Right atrium auricular region (tissue), 2 donors: ENCODE results near the gene C17orf58. TPM values are rescaled to one million over a fixed set of nuclear protein-coding genes. Genes with fewer than 3 reads are reported as not detected.
"Not testable (repeated sequence)": the region's sequence is repeated elsewhere in the genome, so short reads cannot be mapped to it uniquely, and the experiment has no call there.

ENCODE experiments used
- DNase-seq: peaks from one replicate; pipeline ENCODE4 v3.0.0-alpha.2; 2019; ENCODE audit warnings: low spot score
- H3K27ac ChIP-seq, 2 donors: fragments of 200-600 bp; sonication (generic); 1 replicate in 1 of 2; 2 replicates in 1 of 2; pipeline ENCODE4 v1.5.1; 2016 to 2019
- H3K27me3 ChIP-seq, 2 donors: fragments of 200-600 bp; sonication (generic); one replicate each; pipeline versions ENCODE4 v1.5.1 to v1.6.0; 2017 to 2019
- H3K36me3 ChIP-seq: fragments of 200-600 bp; sonication (generic); one replicate; pipeline ENCODE4 v1.5.1; 2016
- H3K4me1 ChIP-seq, 2 donors: fragments of 200-600 bp; sonication (generic); one replicate each; pipeline versions ENCODE4 v1.5.1 to v1.6.0; 2017 to 2019
- H3K4me3 ChIP-seq, 2 donors: fragments of 200-600 bp; sonication (generic); 1 replicate in 1 of 2; 2 replicates in 1 of 2; pipeline ENCODE4 v1.5.1; 2017 to 2019; ENCODE audit warnings: mild to moderate bottlenecking in 1 of 2, moderate library complexity in 1 of 2
- H3K9me3 ChIP-seq, 2 donors: fragments of 200-600 bp; sonication (generic); one replicate each; pipeline ENCODE4 v1.5.1; 2019
- total RNA-seq, 2 donors: library from RNA; depleted of rRNA; stranded (reverse); fragments of >200 nt; gene quantifications; one replicate each; pipeline ENCODE4 v1.1.0, GENCODE V29; 2016
- TF ChIP-seq, protein P1 (sequence below), 2 donors: fragments of 200-600 bp; sonication (generic); IDR thresholded peaks; one replicate each; pipeline ENCODE4 v1.5.1; 2019; ENCODE audit warnings: antibody characterized with exemption in 2 of 2

C17orf58 gene
- total RNA-seq, 2 donors from 2014 or later = 6.9 to 10.1 TPM

DNA sequence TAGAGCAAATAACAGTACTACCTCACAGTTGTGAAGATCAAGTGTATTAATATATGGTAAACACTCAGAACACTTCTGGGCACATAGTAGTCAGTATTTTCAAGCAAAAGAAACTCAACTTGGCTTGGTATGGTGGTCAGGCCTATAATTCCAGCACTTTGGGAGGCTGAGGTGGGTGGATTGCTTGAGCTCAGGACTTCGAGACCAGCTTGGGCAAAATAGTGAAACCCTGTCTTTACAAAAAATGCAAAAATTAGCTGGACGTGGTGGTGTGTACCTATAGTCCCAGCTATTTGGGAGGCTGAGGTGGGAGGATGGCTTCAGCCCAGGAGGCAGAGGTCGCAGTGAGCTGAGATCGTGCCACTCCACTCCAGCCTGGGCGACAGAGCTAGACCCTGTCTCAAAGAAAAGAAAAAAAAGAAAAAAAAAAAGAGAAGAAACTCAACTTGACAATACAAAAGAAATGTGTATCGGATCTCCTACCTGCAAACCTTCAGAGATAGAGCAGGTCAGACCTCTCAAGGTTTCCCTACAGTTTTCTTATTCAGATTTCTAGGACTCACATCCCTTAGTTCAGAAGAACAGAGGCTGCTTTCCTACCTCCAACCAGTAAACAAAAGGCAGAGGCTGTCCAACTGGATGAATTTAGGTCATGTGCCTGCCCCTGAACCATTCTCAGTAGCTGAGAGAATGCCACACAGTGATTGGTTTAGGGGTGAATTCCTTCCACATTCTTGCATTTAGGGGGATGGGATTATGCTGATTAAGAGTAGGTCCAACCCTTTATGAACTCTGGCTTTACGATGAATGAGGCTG, 37.6 kb upstream of the C17orf58 start:
- H3K4me1 ChIP-seq = peaks cover 0 to 19% of the 10 kb centered on the region in 2 donors
- H3K27me3 ChIP-seq = no peaks in the 10 kb centered on the region
- TF ChIP-seq, protein P1, sequence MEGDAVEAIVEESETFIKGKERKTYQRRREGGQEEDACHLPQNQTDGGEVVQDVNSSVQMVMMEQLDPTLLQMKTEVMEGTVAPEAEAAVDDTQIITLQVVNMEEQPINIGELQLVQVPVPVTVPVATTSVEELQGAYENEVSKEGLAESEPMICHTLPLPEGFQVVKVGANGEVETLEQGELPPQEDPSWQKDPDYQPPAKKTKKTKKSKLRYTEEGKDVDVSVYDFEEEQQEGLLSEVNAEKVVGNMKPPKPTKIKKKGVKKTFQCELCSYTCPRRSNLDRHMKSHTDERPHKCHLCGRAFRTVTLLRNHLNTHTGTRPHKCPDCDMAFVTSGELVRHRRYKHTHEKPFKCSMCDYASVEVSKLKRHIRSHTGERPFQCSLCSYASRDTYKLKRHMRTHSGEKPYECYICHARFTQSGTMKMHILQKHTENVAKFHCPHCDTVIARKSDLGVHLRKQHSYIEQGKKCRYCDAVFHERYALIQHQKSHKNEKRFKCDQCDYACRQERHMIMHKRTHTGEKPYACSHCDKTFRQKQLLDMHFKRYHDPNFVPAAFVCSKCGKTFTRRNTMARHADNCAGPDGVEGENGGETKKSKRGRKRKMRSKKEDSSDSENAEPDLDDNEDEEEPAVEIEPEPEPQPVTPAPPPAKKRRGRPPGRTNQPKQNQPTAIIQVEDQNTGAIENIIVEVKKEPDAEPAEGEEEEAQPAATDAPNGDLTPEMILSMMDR (IDR thresholded peaks at IDR 0.05) = no peak
- H3K27ac ChIP-seq = no peak overlapping the region
- no peaks in the 10 kb centered on the region for H3K9me3 ChIP-seq
- peaks cover 16% of the 10 kb centered on the region for H3K36me3 ChIP-seq
- no peak for DNase-seq
- no peak overlapping the region for H3K4me3 ChIP-seq

DNA sequence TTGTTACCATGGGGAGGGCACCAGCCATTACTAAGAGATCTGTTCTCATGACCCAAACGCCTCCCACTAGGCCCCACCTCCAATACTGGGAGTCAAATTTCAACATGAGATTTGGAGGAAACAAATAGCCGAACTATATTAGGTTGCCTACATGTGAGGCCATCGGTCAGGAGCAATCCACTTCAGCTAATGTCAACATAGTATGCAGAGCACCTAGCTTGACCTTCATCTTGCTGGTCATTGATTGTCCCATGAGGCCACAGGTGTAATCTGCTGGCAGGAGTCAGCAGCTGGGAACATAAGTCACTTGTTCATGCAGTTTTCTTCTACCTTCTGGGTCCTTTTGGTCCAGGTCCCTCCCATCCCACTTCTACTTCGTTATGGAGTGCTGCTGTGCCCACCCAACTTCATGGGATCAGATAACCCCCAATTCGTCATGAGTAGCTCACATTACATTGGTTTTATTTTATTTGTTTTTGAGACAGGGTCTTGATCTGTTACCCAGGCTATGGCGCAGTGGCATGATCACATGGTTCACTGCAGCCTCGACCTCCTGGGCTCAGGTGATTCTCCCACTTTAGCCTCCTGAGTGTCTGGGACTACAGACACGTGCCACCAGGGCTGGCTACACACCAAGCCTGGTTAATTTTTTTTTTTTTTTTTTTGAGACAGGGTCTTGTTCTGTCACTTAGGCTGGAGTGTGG, 33.4 kb upstream of the C17orf58 start:
- no peak for DNase-seq
- Histone ChIP-seq H3K27me3 (no peaks in the 10 kb centered on the region), H3K4me1 (peaks cover 0 to 2% of the 10 kb centered on the region in 2 donors), H3K36me3 (no peaks in the 10 kb centered on the region), H3K27ac (no peak overlapping the region), H3K4me3 (no peak overlapping the region), H3K9me3 (no peaks in the 10 kb centered on the region)
- TF ChIP-seq, protein P1 (IDR thresholded peaks at IDR 0.05) = no peak

DNA sequence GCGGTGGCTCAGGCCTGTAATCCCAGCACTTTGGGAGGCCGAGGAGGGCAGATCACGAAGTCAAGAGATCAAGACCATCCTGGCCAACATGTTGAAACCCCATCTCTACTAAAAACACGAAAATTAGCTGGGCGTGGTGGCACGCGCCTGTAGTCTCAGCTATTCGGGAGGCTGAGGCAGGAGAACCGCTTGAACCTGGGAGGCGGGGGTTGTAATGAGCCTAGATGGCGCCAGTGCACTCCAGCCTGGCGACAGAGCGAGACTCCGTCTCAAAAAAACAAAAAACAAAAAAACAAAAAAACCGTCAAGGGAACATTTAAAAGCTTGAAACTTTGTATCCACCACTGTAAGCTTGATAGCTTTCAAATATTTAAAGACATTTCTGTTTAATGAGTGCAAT, 26.3 kb upstream of the C17orf58 start:
- H3K36me3 ChIP-seq, DNase-seq, H3K4me3 ChIP-seq, H3K9me3 ChIP-seq, H3K27me3 ChIP-seq, H3K4me1 ChIP-seq, H3K27ac ChIP-seq: not testable (repeated sequence)

DNA sequence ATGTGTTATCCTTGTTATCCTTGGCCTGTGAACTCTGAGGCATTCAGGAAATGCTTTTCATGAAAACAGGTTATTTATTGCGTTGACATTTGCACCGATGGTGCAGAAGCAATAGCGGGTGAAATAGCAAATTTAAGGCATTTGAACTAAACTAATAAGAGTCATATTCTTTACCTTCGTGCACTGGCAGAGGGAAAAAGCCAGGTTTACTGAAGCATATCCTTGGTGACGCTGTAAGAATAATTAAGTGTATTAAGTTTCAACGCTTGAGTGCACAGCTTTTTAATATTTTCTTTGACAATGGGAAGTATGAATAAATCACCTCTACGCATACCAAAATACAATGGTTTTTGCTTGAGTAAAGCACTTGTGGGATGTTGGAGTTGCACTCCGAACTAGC, 25.7 kb upstream of the C17orf58 start:
- no peaks in the 10 kb centered on the region for H3K27me3 ChIP-seq
- TF ChIP-seq, protein P1 (IDR thresholded peaks at IDR 0.05) = no peak
- DNase-seq = no peak
- H3K36me3 ChIP-seq = no peaks in the 10 kb centered on the region
- H3K4me3 ChIP-seq = no peak overlapping the region
- peaks cover 0 to 5% of the 10 kb centered on the region in 2 donors for H3K4me1 ChIP-seq
- H3K9me3 ChIP-seq = no peaks in the 10 kb centered on the region
- H3K27ac ChIP-seq = no peak overlapping the region

DNA sequence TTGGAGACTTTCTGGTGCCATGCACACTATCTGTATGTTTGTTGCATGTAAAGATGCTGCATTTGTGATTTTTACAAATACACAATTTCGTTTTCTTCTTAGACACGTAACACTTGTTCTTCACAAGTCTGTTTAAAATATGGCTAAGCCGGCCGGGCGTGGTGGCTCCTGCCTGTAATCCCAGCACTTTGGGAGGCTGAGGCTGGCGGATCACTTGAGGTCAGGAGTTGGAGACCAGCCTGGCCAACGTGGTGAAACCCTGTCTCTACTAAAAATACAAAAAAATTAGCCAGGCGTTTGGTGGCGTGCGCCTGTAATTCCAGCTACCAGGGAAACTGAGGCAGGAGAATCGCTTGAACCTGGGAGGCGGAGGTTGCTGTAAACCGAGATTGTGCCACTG, 24.5 kb upstream of the C17orf58 start:
- not testable (repeated sequence) for DNase-seq, H3K9me3 ChIP-seq, H3K4me1 ChIP-seq, H3K36me3 ChIP-seq, H3K27me3 ChIP-seq
- Histone ChIP-seq H3K27ac (peak overlapping the region; percentile 85 to 87), H3K4me3 (peak overlapping the region; percentile 47 to 58)

DNA sequence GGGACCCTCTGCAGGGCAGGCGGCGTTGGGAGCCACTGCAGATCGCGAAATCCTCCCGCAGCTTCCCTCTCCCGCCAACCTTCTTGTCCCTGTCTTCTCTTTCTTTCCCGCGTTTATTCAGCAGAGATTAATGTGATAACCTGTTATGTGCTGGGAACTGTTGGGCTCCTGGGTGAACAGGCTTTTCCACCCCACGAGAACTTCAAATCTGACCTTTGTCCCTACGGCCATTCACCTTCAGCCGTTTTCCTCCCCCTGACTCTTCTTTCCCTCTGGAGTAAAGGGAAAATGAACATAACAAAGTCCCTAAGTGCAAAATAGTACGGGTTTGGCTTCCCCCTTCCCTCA, 24.1 kb upstream of the C17orf58 start:
- peak overlapping the region; percentile 47 to 58 for H3K4me3 ChIP-seq
- H3K4me1 ChIP-seq = peaks cover 0 to 5% of the 10 kb centered on the region in 2 donors
- TF ChIP-seq, protein P1 (IDR thresholded peaks at IDR 0.05) = no peak
- peak overlapping the region; percentile 85 to 87 for H3K27ac ChIP-seq
- no peaks in the 10 kb centered on the region for H3K36me3 ChIP-seq
- DNase-seq = no peak
- no peaks in the 10 kb centered on the region for H3K27me3 ChIP-seq
- no peaks in the 10 kb centered on the region for H3K9me3 ChIP-seq
